GM19238 (cell line): ENCODE data around the gene MVK.
"Not testable (repeated sequence)": the region's sequence is repeated elsewhere in the genome, so short reads cannot be mapped to it uniquely, and the experiment has no call there.

ENCODE experiments used
- DNase-seq: peaks from one replicate; pipeline ENCODE4 v3.0.0; 2011; ENCODE audit warnings: low spot score; ENCODE audit not compliant: insufficient read length

MVK gene

GRCh38 chr12:109588461-109589239, 15.1 kb downstream of the MVK start:
- no peak for DNase-seq

GRCh38 chr12:109589240-109589590, 15.6 kb downstream of the MVK start:
- DNase-seq = no peak

GRCh38 chr12:109589691-109590245, 16.2 kb downstream of the MVK start:
- DNase-seq = no peak

- no peak for DNase-seq
These were observed 17.0 kb downstream of the MVK start for GRCh38 chr12:109590566-109590965.

GRCh38 chr12:109591041-109591440, 17.4 kb downstream of the MVK start:
- no peak for DNase-seq

GRCh38 chr12:109592195-109592904, 18.8 kb downstream of the MVK start:
- no peak for DNase-seq

- no peak for DNase-seq
These were observed 19.3 kb downstream of the MVK start for GRCh38 chr12:109592905-109593272.

GRCh38 chr12:109594556-109595317, 21.1 kb downstream of the MVK start:
- no peak for DNase-seq

- no peak for DNase-seq
These were observed 21.8 kb downstream of the MVK start for GRCh38 chr12:109595321-109595902.

- no peak for DNase-seq
These were observed 23.0 kb downstream of the MVK start for GRCh38 chr12:109596418-109597244.

GRCh38 chr12:109597414-109597794, 23.8 kb downstream of the MVK start:
- no peak for DNase-seq

- peak; percentile 77 for DNase-seq
These were observed 24.3 kb downstream of the MVK start for GRCh38 chr12:109597795-109598427.

- DNase-seq = no peak
These were observed 24.8 kb downstream of the MVK start for GRCh38 chr12:109598428-109598854.

- DNase-seq = no peak
These were observed 25.5 kb downstream of the MVK start for GRCh38 chr12:109599087-109599486.

- no peak for DNase-seq
These were observed 26.9 kb downstream of the MVK start for GRCh38 chr12:109600481-109600880.

- no peak for DNase-seq
These were observed 27.4 kb downstream of the MVK start for GRCh38 chr12:109600995-109601394.

- DNase-seq = no peak
These were observed 28.0 kb downstream of the MVK start for GRCh38 chr12:109601557-109601956.

GRCh38 chr12:109602132-109602531, 28.5 kb downstream of the MVK start:
- not testable (repeated sequence) for DNase-seq

- DNase-seq = no peak
These were observed 30.6 kb downstream of the MVK start for GRCh38 chr12:109604132-109604585.

- DNase-seq = no peak
These were observed 31.4 kb downstream of the MVK start for GRCh38 chr12:109605016-109605415.
